GM11168 (cell line): Measurements from ENCODE around the gene ANOS1.
"Not testable (repeated sequence)": the region's sequence is repeated elsewhere in the genome, so short reads cannot be mapped to it uniquely, and the experiment has no call there.

Experiments used
- in situ Hi-C: fragments of 300-500 bp; cut with MboI; formaldehyde crosslinking; loops from one replicate; pipeline ENCODE4 v1.12.0; 2022; ENCODE audit warnings: low sequenced_read_pairs; ENCODE audit not compliant: unreplicated experiment

The ANOS1 gene

GRCh38 chrX:8731559-8732395, at the start of gene ANOS1:
Gene ANOS1 (minus strand): TSS chrX:8732137. CDS start chrX:8732036, 101 bp downstream.
- in situ Hi-C loops: loop anchor here (25.0 kb wide), 1 partner anchor 744 kb away; no protein-coding TSS in a partner anchor

GRCh38 chrX:8773117-8773516, 41.2 kb upstream of the ANOS1 start:
- in situ Hi-C loops: no loop called here

GRCh38 chrX:8760021-8760420, 28.1 kb upstream of the ANOS1 start:
- in situ Hi-C loops: no loop called here

GRCh38 chrX:8758706-8759105, 26.8 kb upstream of the ANOS1 start:
- in situ Hi-C loops: not testable (repeated sequence)

- in situ Hi-C loops: not testable (repeated sequence)
These were observed 25.9 kb upstream of the ANOS1 start for GRCh38 chrX:8757609-8758389.

GRCh38 chrX:8755813-8756212, 23.9 kb upstream of the ANOS1 start:
- in situ Hi-C loops: no loop called here

- in situ Hi-C loops: no loop called here
These were observed 23.2 kb upstream of the ANOS1 start for GRCh38 chrX:8755116-8755515.

- in situ Hi-C loops: loop anchor here (25.0 kb wide), 1 partner anchor 762 kb away; no protein-coding TSS in a partner anchor
These were observed 17.8 kb upstream of the ANOS1 start for GRCh38 chrX:8749697-8750096.

GRCh38 chrX:8748855-8749254, 16.9 kb upstream of the ANOS1 start:
- in situ Hi-C loops: loop anchor here (25.0 kb wide), 1 partner anchor 762 kb away; no protein-coding TSS in a partner anchor

GRCh38 chrX:8743126-8743732, 11.3 kb upstream of the ANOS1 start:
- in situ Hi-C loops: loop anchor here (25.0 kb wide), 1 partner anchor 756 kb away; no protein-coding TSS in a partner anchor

- in situ Hi-C loops: loop anchor here (25.0 kb wide), 1 partner anchor 755 kb away; no protein-coding TSS in a partner anchor
These were observed 10.0 kb upstream of the ANOS1 start for GRCh38 chrX:8741981-8742380.

- in situ Hi-C loops: loop anchor here (25.0 kb wide), 1 partner anchor 751 kb away; no protein-coding TSS in a partner anchor
These were observed 6.8 kb upstream of the ANOS1 start for GRCh38 chrX:8738588-8739189.

GRCh38 chrX:8737883-8738282, 5.9 kb upstream of the ANOS1 start:
- in situ Hi-C loops: loop anchor here (25.0 kb wide), 1 partner anchor 751 kb away; no protein-coding TSS in a partner anchor

GRCh38 chrX:8730812-8731558, 952 bp downstream of the ANOS1 start:
- in situ Hi-C loops: loop anchor here (25.0 kb wide), 1 partner anchor 744 kb away; no protein-coding TSS in a partner anchor

GRCh38 chrX:8729811-8730210, 2.1 kb downstream of the ANOS1 start:
- in situ Hi-C loops: loop anchor here (25.0 kb wide), 1 partner anchor 743 kb away; no protein-coding TSS in a partner anchor

- in situ Hi-C loops: loop anchor here (25.0 kb wide), 1 partner anchor 742 kb away; no protein-coding TSS in a partner anchor
These were observed 2.9 kb downstream of the ANOS1 start for GRCh38 chrX:8728932-8729535.

- in situ Hi-C loops: loop anchor here (25.0 kb wide), 1 partner anchor 739 kb away; no protein-coding TSS in a partner anchor
These were observed 5.8 kb downstream of the ANOS1 start for GRCh38 chrX:8726031-8726652.

- in situ Hi-C loops: no loop called here
These were observed 7.6 kb downstream of the ANOS1 start for GRCh38 chrX:8724300-8724699.
